Smooth muscle cell (in vitro differentiated cells): ENCODE results near the gene CFAP54. TPM values are rescaled to one million over a fixed set of nuclear protein-coding genes. Genes with fewer than 3 reads are reported as not detected.
"Not testable (repeated sequence)": the region's sequence is repeated elsewhere in the genome, so short reads cannot be mapped to it uniquely, and the experiment has no call there.

Experiments
- DNase-seq: peaks from one replicate; lab custom pipeline; 2025; ENCODE audit not compliant: unreplicated experiment; lab: John Stamatoyannopoulos, UW
- H2AFZ ChIP-seq: fragments of 200-600 bp; sonication (generic); 2 replicates; pipeline ENCODE4 v1.6.0; 2016; ENCODE audit warnings: antibody characterized with exemption, low read depth, mild to moderate bottlenecking
- H3F3A ChIP-seq: fragments of 200-600 bp; sonication (generic); 2 replicates; pipeline ENCODE4 v1.6.0; 2017; ENCODE audit warnings: antibody characterized with exemption, low read depth
- H3K27ac ChIP-seq: fragments of 200-600 bp; sonication (generic); 2 replicates; pipeline ENCODE4 v1.5.1; 2016; ENCODE audit warnings: low read depth, mild to moderate bottlenecking
- H3K27me3 ChIP-seq: fragments of 200-600 bp; sonication (generic); 2 replicates; pipeline ENCODE4 v1.6.1; 2016; ENCODE audit warnings: low read depth, mild to moderate bottlenecking
- H3K36me3 ChIP-seq: fragments of 200-600 bp; sonication (generic); 2 replicates; pipeline ENCODE4 v1.5.1; 2016; ENCODE audit warnings: low read depth
- H3K4me1 ChIP-seq: fragments of 200-600 bp; sonication (generic); 2 replicates; pipeline ENCODE4 v1.5.1; 2016; ENCODE audit warnings: low read depth
- H3K4me2 ChIP-seq: fragments of 200-600 bp; sonication (generic); 2 replicates; pipeline ENCODE4 v1.6.0; 2016; ENCODE audit warnings: mild to moderate bottlenecking
- H3K4me3 ChIP-seq: fragments of 200-600 bp; sonication (generic); 2 replicates; pipeline ENCODE4 v1.5.1; 2016; ENCODE audit warnings: mild to moderate bottlenecking
- H3K79me2 ChIP-seq: fragments of 200-600 bp; sonication (generic); 2 replicates; pipeline ENCODE4 v1.6.0; 2016; ENCODE audit warnings: low read depth, mild to moderate bottlenecking
- H3K9ac ChIP-seq: fragments of 200-600 bp; sonication (generic); 2 replicates; pipeline ENCODE4 v1.6.0; 2016; ENCODE audit warnings: low read depth
- H3K9me3 ChIP-seq: fragments of 200-600 bp; sonication (generic); replicated peaks from 2 replicates; pipeline ENCODE4 v1.5.1; 2016; ENCODE audit warnings: low read depth
- H4K20me1 ChIP-seq: fragments of 200-600 bp; sonication (generic); 2 replicates; pipeline ENCODE4 v1.6.0; 2016; ENCODE audit warnings: low read depth
- WGBS: methylation state at CpG from one replicate; pipeline ENCODE4 v1.1.7; 2016; ENCODE audit warnings: low lambda C conversion rate; 5-methylcytosine and 5-hydroxymethylcytosine counted together
- polyA plus RNA-seq: library from polyadenylated mRNA; unstranded; fragments of >200 nt; fragmentation: Nextera tagmentation; extraction: Ambion mirVana; gene quantifications from 2 replicates; pipeline ENCODE4 v1.2.1, GENCODE V29; 2016
- total RNA-seq: library from RNA; depleted of rRNA; stranded (reverse); fragments of >200 nt; gene quantifications from 2 replicates; pipeline ENCODE4 v1.2.3, GENCODE V29; 2014
- TF ChIP-seq, protein P1 (sequence below): fragments of 200-600 bp; sonication (generic); IDR thresholded peaks from 2 replicates; pipeline ENCODE4 v1.5.1; 2017; ENCODE audit warnings: borderline replicate concordance, mild to moderate bottlenecking, antibody characterized with exemption; ENCODE audit not compliant: insufficient read depth, poor library complexity, severe bottlenecking

The CFAP54 gene
- total and polyA plus RNA-seq, 2 experiments from 2014 or later = 0.35 to 0.67 TPM

DNA sequence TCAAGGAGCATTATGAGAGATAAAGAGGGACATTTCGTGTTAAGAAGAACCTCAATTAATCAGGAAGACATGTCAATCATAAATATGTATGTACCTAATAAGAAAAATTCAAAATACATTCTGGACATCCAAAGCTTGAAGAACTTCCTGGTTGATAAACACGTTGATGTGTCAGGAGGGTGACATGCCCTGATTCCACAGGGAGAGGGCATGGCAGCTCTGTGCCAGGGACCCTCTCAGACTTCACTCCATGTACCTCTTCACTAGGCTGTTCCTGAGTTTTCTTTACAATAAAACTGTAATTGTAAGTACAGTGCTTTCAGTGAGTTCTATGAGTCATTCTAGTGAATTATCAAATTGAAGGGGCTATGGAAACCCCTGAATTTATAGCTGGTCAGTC is 163.5 kb downstream of the CFAP54 start:
- no peak for DNase-seq
- Histone ChIP-seq H3K9ac (no peak overlapping the region), H3K9me3 (no peaks in the 10 kb centered on the region), H3K36me3 (no peaks in the 10 kb centered on the region), H3K4me2 (no peak overlapping the region), H3K4me1 (no peaks in the 10 kb centered on the region), H4K20me1 (no peaks in the 10 kb centered on the region), H3K27ac (no peak overlapping the region), H2AFZ (no peak overlapping the region), H3K4me3 (no peak overlapping the region), H3K79me2 (no peaks in the 10 kb centered on the region), H3K27me3 (no peaks in the 10 kb centered on the region), H3F3A (no peaks in the 10 kb centered on the region)
- WGBS = 69% methylated on average over 2 of the region's 2 CpGs
- TF ChIP-seq, protein P1, sequence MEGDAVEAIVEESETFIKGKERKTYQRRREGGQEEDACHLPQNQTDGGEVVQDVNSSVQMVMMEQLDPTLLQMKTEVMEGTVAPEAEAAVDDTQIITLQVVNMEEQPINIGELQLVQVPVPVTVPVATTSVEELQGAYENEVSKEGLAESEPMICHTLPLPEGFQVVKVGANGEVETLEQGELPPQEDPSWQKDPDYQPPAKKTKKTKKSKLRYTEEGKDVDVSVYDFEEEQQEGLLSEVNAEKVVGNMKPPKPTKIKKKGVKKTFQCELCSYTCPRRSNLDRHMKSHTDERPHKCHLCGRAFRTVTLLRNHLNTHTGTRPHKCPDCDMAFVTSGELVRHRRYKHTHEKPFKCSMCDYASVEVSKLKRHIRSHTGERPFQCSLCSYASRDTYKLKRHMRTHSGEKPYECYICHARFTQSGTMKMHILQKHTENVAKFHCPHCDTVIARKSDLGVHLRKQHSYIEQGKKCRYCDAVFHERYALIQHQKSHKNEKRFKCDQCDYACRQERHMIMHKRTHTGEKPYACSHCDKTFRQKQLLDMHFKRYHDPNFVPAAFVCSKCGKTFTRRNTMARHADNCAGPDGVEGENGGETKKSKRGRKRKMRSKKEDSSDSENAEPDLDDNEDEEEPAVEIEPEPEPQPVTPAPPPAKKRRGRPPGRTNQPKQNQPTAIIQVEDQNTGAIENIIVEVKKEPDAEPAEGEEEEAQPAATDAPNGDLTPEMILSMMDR = no peak

DNA sequence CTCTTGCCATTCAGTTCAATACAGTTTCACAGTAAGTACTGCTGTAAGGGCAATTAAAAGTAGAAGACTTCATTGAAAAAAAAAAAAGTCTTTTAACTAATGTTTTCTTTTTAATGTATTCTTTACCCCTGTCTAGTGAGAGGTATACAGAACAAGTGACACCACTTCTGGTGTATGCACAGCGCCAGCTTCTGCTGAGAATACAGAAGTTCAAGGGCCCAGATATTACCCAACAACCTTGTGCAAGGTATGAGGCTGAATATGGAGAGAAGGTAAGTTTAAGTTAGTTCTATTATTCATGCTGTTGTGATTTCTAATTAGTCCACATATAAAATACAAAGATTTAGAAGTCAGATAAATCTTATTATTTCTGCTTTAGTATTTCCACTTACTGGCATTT is 168.7 kb downstream of the CFAP54 start:
- Histone ChIP-seq H3K4me3 (no peak overlapping the region), H3K9ac (no peak overlapping the region), H3K4me2 (no peak overlapping the region), H4K20me1 (no peaks in the 10 kb centered on the region), H3K4me1 (no peaks in the 10 kb centered on the region), H3K27me3 (no peaks in the 10 kb centered on the region), H3K27ac (no peak overlapping the region), H3K79me2 (no peaks in the 10 kb centered on the region), H3K36me3 (no peaks in the 10 kb centered on the region), H3F3A (no peaks in the 10 kb centered on the region), H3K9me3 (no peaks in the 10 kb centered on the region), H2AFZ (no peak overlapping the region)
- WGBS = 97% methylated on average over 1 of the region's 1 CpG
- no peak for DNase-seq
- TF ChIP-seq, protein P1 = no peak

DNA sequence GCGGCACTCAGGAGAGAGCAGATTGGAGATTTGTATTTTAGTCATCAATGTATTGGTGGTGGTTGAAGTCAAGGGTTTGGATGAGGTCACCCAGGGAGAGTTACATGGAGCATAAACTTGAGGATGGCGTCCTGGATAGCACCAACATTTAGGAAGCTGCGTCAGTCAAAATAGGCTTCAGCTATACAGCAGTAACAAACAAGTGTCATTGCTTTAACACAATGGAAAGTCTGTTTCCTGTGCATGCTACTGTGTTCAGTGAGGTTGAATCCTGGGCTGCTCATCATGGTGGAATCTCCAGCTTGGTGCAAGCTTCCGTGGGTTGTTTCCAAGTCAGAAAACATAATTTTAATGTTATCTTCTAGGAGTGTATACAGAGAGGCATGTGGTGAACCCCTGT is 180.4 kb downstream of the CFAP54 start:
- Histone ChIP-seq H3K36me3 (no peaks in the 10 kb centered on the region), H3K4me3 (no peak overlapping the region), H3K79me2 (no peaks in the 10 kb centered on the region), H3K27me3 (no peaks in the 10 kb centered on the region), H3K4me1 (no peaks in the 10 kb centered on the region), H4K20me1 (no peaks in the 10 kb centered on the region), H3K9ac (no peak overlapping the region), H2AFZ (no peak overlapping the region), H3K27ac (no peak overlapping the region), H3K9me3 (no peaks in the 10 kb centered on the region), H3F3A (no peaks in the 10 kb centered on the region), H3K4me2 (no peak overlapping the region)
- DNase-seq = no peak
- 96% methylated on average over 4 of the region's 4 CpGs for WGBS
- TF ChIP-seq, protein P1 = no peak

DNA sequence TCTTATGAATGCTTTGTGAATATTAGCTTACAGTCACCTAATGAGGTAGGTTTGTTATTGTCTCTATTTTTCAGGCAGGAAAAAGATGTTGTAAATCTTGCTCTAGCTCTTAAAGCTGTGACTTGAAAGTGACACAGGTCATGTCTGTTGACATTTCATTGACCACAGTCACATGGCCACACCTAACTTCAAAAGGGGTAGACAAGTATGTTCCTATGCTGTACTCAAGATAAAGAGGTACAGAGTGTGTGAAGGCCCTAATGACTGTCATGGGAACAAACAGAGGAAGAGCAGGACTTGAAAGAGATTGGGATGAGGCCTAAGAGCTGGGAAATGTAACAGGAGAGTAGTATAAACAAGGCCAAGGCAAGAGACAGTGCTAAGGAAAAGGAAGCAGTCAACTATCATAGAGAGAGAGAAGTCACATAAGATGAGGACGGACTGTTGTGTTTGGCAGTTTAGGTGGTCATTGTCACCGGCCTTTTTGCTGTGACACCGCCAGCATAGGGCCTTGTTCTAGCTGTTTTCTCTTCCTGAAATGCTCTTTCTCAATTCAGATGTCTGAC is 181.0 kb downstream of the CFAP54 start:
- 81% methylated on average over 3 of the region's 3 CpGs for WGBS
- no peak overlapping the region for H3K27ac ChIP-seq
- TF ChIP-seq, protein P1 = no peak
- no peak for DNase-seq
- H2AFZ ChIP-seq = no peak overlapping the region
- H3K27me3 ChIP-seq = no peaks in the 10 kb centered on the region
- no peaks in the 10 kb centered on the region for H3K4me1 ChIP-seq
- no peaks in the 10 kb centered on the region for H3K36me3 ChIP-seq
- H4K20me1 ChIP-seq = no peaks in the 10 kb centered on the region
- H3K9ac ChIP-seq = no peak overlapping the region
- H3K4me2 ChIP-seq = no peak overlapping the region
- H3K4me3 ChIP-seq = no peak overlapping the region
- no peaks in the 10 kb centered on the region for H3F3A ChIP-seq
- no peaks in the 10 kb centered on the region for H3K9me3 ChIP-seq
- no peaks in the 10 kb centered on the region for H3K79me2 ChIP-seq

DNA sequence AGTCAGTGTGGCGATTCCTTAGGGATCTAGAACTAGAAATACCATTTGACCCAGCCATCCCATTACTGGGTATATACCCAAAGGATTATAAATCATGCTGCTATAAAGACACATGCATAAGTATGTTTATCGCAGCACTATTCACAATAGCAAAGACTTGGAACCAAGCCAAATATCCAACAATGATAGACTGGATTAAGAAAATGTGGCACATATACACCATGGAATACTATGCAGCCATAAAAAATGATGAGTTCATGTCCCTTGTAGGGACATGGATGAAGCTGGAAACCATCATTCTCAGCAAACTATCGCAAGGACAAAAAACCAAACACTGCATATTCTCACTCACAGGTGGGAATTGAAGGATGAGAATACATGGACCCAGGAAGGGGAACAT is 186.1 kb downstream of the CFAP54 start:
- not testable (repeated sequence) for H3K4me1 ChIP-seq, H4K20me1 ChIP-seq, H3K9me3 ChIP-seq, H3K4me3 ChIP-seq, DNase-seq, H3K4me2 ChIP-seq, H3K79me2 ChIP-seq, H3K36me3 ChIP-seq, H3F3A ChIP-seq, H3K9ac ChIP-seq, H3K27ac ChIP-seq, H2AFZ ChIP-seq
- WGBS = 92% methylated on average over 3 of the region's 3 CpGs
- peaks cover 13% of the 10 kb centered on the region for H3K27me3 ChIP-seq
